Measurements from ENCODE around the gene PHYH. TPM values are rescaled to one million over a fixed set of nuclear protein-coding genes. Genes with fewer than 3 reads are reported as not detected.

Gene PHYH
- total and polyA plus RNA-seq, 7 donors, result 23.3 to 193 (median 43.2) TPM

- intact Hi-C loops (cut with DNase I), result no loop called here
- TF ChIP-seq POLR2A (IDR thresholded peaks at IDR 0.05) (no peak), EP300 (IDR thresholded peaks at IDR 0.05) (no peak), POLR2AphosphoS5 (IDR thresholded peaks at IDR 0.05) (no peak)
- TF ChIP-seq, protein P1, sequence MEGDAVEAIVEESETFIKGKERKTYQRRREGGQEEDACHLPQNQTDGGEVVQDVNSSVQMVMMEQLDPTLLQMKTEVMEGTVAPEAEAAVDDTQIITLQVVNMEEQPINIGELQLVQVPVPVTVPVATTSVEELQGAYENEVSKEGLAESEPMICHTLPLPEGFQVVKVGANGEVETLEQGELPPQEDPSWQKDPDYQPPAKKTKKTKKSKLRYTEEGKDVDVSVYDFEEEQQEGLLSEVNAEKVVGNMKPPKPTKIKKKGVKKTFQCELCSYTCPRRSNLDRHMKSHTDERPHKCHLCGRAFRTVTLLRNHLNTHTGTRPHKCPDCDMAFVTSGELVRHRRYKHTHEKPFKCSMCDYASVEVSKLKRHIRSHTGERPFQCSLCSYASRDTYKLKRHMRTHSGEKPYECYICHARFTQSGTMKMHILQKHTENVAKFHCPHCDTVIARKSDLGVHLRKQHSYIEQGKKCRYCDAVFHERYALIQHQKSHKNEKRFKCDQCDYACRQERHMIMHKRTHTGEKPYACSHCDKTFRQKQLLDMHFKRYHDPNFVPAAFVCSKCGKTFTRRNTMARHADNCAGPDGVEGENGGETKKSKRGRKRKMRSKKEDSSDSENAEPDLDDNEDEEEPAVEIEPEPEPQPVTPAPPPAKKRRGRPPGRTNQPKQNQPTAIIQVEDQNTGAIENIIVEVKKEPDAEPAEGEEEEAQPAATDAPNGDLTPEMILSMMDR (IDR thresholded peaks at IDR 0.05), result no peak
- DNase-seq, result no peak
- no peaks in the 10 kb centered on the region for H3K36me3 ChIP-seq
- no peaks in the 10 kb centered on the region for H3K4me1 ChIP-seq
- no peak overlapping the region for H3K4me3 ChIP-seq
- no peaks in the 10 kb centered on the region for H3K27me3 ChIP-seq
- H3K9me3 ChIP-seq, result no peaks in the 10 kb centered on the region
- no peak overlapping the region for H3K27ac ChIP-seq
- WGBS, 2 donors, result 95 to 96% methylated on average over 2 of the region's 2 CpGs
These were observed 9.9 kb upstream of the PHYH start for GRCh38 chr10:13309792-13310191.

- Histone ChIP-seq H3K4me3 (no peak overlapping the region), H3K4me1 (no peaks in the 10 kb centered on the region), H3K9me3 (no peaks in the 10 kb centered on the region), H3K27ac (no peak overlapping the region), H3K27me3 (no peaks in the 10 kb centered on the region), H3K36me3 (no peaks in the 10 kb centered on the region)
- no peak for DNase-seq
- 86 to 91% methylated on average over 6 of the region's 6 CpGs for WGBS, 2 donors
- TF ChIP-seq, protein P1 (IDR thresholded peaks at IDR 0.05), result no peak
- TF ChIP-seq POLR2A (IDR thresholded peaks at IDR 0.05), result no peak
- TF ChIP-seq EP300 (IDR thresholded peaks at IDR 0.05), result no peak
- TF ChIP-seq POLR2AphosphoS5 (IDR thresholded peaks at IDR 0.05), result no peak
- intact Hi-C loops (cut with DNase I), result no loop called here
These were observed 8.2 kb upstream of the PHYH start for GRCh38 chr10:13308096-13308495.

GRCh38 chr10:13306103-13306502, 6.2 kb upstream of the PHYH start:
- 85 to 89% methylated on average over 6 of the region's 6 CpGs for WGBS, 2 donors
- no peaks in the 10 kb centered on the region for H3K27me3 ChIP-seq
- peaks cover 0 to 15% (median 9%) of the 10 kb centered on the region in 4 donors for H3K4me1 ChIP-seq
- no peak for DNase-seq
- no peak overlapping the region for H3K27ac ChIP-seq
- H3K4me3 ChIP-seq, result no peak overlapping the region
- H3K36me3 ChIP-seq, result no peaks in the 10 kb centered on the region
- intact Hi-C loops (cut with DNase I), result no loop called here
- H3K9me3 ChIP-seq, result no peaks in the 10 kb centered on the region
- TF ChIP-seq POLR2AphosphoS5 (IDR thresholded peaks at IDR 0.05) (no peak), EP300 (IDR thresholded peaks at IDR 0.05) (no peak), POLR2A (IDR thresholded peaks at IDR 0.05) (no peak)
- TF ChIP-seq, protein P1 (IDR thresholded peaks at IDR 0.05), result no peak

GRCh38 chr10:13302821-13303555, 3.1 kb upstream of the PHYH start:
- H3K36me3 ChIP-seq, result no peaks in the 10 kb centered on the region
- TF ChIP-seq EP300 (IDR thresholded peaks at IDR 0.05) (no peak), POLR2AphosphoS5 (IDR thresholded peaks at IDR 0.05) (no peak), POLR2A (IDR thresholded peaks at IDR 0.05) (no peak)
- TF ChIP-seq, protein P1 (IDR thresholded peaks at IDR 0.05), result no peak
- intact Hi-C loops (cut with DNase I), result loop anchor here (1.0 kb wide), 1 partner anchor 142 kb away; the partner anchor contains the start of gene MCM10
- peak overlapping the region in 3 of 4 donors; percentile 52 to 67 (median 61) for H3K4me3 ChIP-seq
- H3K27me3 ChIP-seq, result no peaks in the 10 kb centered on the region
- H3K4me1 ChIP-seq, result peaks cover 0 to 33% (median 19%) of the 10 kb centered on the region in 4 donors
- 79 to 83% methylated on average over 23 of the region's 23 CpGs for WGBS, 2 donors
- peak overlapping the region; percentile 100 for H3K27ac ChIP-seq
- DNase-seq, result no peak
- no peaks in the 10 kb centered on the region for H3K9me3 ChIP-seq

All from sigmoid colon (tissue), 7 donors.